ENCODE measurements around the gene CARD19. TPM values are rescaled to one million over a fixed set of nuclear protein-coding genes. Genes with fewer than 3 reads are reported as not detected.
A peak's percentile ranks its signal among the peaks of the same experiment; 100 is the strongest.

The CARD19 gene
- total RNA-seq, 1 donor from 2014 or later, result 24.5 TPM

DNA sequence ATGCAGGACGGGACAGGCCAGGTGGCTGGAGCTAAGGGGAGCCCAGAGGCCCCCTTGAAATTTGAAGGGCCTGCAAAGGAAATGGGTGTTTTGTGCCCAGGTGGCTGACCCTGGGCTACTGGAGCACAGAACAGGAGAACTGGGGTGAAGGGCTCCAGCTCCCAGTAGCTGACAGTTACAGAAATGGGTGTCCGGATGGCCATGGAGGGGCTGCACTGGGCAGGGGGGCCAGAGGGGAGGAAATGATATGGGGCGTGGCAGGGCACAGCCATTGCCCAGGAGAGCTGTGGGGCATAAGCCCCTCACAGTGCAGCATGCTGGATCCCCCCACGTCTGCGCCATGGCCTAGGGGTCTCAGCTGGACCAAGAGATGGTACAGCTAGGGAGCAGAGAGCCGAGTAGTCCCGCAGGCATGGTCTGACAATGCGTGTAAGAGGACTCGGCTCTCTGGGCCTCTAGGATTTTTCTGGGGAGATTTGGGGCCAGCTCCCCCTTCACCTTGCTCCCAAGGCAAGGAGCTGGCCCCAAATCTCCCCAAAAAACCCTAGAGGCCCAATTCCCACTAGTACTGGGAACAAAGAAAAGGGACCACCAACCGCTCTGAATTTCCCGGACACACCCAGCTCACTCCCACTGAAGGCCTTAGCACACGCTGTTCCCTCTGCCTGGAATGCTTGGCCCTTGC is 7.9 kb upstream of the CARD19 start:
- peaks cover 0 to 9% (median 6%) of the 10 kb centered on the region in 3 donors for H3K4me1 ChIP-seq (ENCODE audit: control insufficient read depth in 3 of 3, insufficient read depth in 3 of 3, low read length in 3 of 3)
- no peak overlapping the region for H3K4me3 ChIP-seq (ENCODE audit: low read length in 3 of 3)
- H3K27ac ChIP-seq (ENCODE audit: low read depth, low read length), result no peak overlapping the region
- H3K27me3 ChIP-seq (ENCODE audit: control insufficient read depth in 3 of 3, insufficient read depth in 3 of 3, low read length in 3 of 3), result no peaks in the 10 kb centered on the region
- H3K9ac ChIP-seq (ENCODE audit: low read depth in 1 of 3, low read length in 3 of 3), result no peak overlapping the region
- no peaks in the 10 kb centered on the region for H3K36me3 ChIP-seq (ENCODE audit: control insufficient read depth in 3 of 3, insufficient read depth in 3 of 3, low read length in 3 of 3)
- no peaks in the 10 kb centered on the region for H3K9me3 ChIP-seq (ENCODE audit: control insufficient read depth in 3 of 3, low read length in 3 of 3)

DNA sequence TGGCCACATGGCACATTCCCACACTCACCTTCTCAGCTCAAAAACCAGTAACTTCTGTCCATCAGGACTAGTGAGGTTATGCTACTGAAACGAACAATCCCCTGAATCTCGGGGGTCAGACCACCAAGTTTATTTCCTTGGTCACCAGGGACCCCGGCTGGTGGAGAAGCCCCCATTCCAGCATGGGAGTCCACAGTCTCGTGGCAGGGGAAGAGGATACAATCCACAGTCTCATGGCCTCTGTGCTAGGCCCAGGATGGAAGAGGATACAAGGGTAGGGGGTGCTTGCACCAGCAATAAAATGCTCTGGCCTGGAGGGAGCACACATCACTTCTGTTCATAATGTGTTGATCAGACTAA is 7.4 kb upstream of the CARD19 start:
- H3K27ac ChIP-seq (ENCODE audit: low read depth, low read length), result no peak overlapping the region
- H3K27me3 ChIP-seq (ENCODE audit: control insufficient read depth in 3 of 3, insufficient read depth in 3 of 3, low read length in 3 of 3), result no peaks in the 10 kb centered on the region
- peaks cover 3 to 11% (median 8%) of the 10 kb centered on the region in 3 donors for H3K4me1 ChIP-seq (ENCODE audit: control insufficient read depth in 3 of 3, insufficient read depth in 3 of 3, low read length in 3 of 3)
- H3K36me3 ChIP-seq (ENCODE audit: control insufficient read depth in 3 of 3, insufficient read depth in 3 of 3, low read length in 3 of 3), result no peaks in the 10 kb centered on the region
- H3K4me3 ChIP-seq (ENCODE audit: low read length in 3 of 3), result no peak overlapping the region
- no peaks in the 10 kb centered on the region for H3K9me3 ChIP-seq (ENCODE audit: control insufficient read depth in 3 of 3, low read length in 3 of 3)
- H3K9ac ChIP-seq (ENCODE audit: low read depth in 1 of 3, low read length in 3 of 3), result no peak overlapping the region

DNA sequence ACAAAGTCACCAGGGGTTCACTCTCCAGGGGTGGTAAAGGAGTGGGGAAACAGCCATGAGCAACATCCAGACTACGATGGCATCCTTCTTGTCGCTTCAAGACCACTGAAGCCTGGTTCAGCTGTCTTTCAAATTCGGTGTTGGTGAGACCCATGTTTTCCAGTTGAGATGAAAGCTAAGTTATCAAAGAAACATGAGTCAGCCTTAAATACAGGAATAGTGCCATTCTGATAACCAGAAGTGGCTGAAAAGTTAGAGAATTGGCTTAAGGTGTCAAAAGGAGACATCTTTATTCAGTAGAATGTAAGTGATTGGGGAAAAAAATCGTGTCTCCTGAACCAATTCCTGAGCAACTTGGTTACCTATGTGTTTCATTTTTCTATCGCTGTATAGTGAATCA is 7.0 kb upstream of the CARD19 start:
- no peak overlapping the region for H3K27ac ChIP-seq (ENCODE audit: low read depth, low read length)
- H3K27me3 ChIP-seq (ENCODE audit: control insufficient read depth in 3 of 3, insufficient read depth in 3 of 3, low read length in 3 of 3), result no peaks in the 10 kb centered on the region
- H3K4me1 ChIP-seq (ENCODE audit: control insufficient read depth in 3 of 3, insufficient read depth in 3 of 3, low read length in 3 of 3), result peaks cover 6 to 15% (median 12%) of the 10 kb centered on the region in 3 donors
- H3K36me3 ChIP-seq (ENCODE audit: control insufficient read depth in 3 of 3, insufficient read depth in 3 of 3, low read length in 3 of 3), result no peaks in the 10 kb centered on the region
- H3K4me3 ChIP-seq (ENCODE audit: low read length in 3 of 3), result no peak overlapping the region
- no peaks in the 10 kb centered on the region for H3K9me3 ChIP-seq (ENCODE audit: control insufficient read depth in 3 of 3, low read length in 3 of 3)
- H3K9ac ChIP-seq (ENCODE audit: low read depth in 1 of 3, low read length in 3 of 3), result no peak overlapping the region

DNA sequence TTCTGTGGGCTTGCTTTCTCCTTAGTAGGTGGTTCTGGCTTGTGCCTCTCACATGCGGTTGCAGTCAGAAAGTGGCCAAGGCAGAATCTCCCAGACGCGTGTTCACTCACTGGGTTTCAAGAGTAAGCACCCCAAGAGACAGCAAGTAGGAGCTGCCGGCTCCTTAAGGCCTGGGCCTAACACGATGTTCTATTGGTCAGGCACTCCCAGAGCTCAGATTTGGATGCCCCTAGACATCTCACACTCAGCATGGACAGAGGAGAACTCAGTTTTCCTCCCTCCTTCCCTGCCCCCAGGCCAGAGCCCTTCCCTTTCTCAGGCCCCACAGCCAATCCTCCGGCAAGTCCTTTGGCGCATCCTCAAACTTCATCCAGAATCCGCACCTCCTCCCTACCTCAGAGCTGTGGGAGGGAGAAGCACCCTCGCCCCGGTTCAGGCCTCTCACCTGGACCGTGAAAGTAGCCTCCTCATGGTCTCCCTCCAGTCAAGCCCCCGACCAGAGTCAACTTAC is 6.5 kb upstream of the CARD19 start:
- no peak overlapping the region for H3K27ac ChIP-seq (ENCODE audit: low read depth, low read length)
- H3K4me1 ChIP-seq (ENCODE audit: control insufficient read depth in 3 of 3, insufficient read depth in 3 of 3, low read length in 3 of 3), result peaks cover 11 to 20% (median 17%) of the 10 kb centered on the region in 3 donors
- no peak overlapping the region for H3K9ac ChIP-seq (ENCODE audit: low read depth in 1 of 3, low read length in 3 of 3)
- H3K9me3 ChIP-seq (ENCODE audit: control insufficient read depth in 3 of 3, low read length in 3 of 3), result no peaks in the 10 kb centered on the region
- H3K4me3 ChIP-seq (ENCODE audit: low read length in 3 of 3), result no peak overlapping the region
- H3K27me3 ChIP-seq (ENCODE audit: control insufficient read depth in 3 of 3, insufficient read depth in 3 of 3, low read length in 3 of 3), result no peaks in the 10 kb centered on the region
- no peaks in the 10 kb centered on the region for H3K36me3 ChIP-seq (ENCODE audit: control insufficient read depth in 3 of 3, insufficient read depth in 3 of 3, low read length in 3 of 3)

DNA sequence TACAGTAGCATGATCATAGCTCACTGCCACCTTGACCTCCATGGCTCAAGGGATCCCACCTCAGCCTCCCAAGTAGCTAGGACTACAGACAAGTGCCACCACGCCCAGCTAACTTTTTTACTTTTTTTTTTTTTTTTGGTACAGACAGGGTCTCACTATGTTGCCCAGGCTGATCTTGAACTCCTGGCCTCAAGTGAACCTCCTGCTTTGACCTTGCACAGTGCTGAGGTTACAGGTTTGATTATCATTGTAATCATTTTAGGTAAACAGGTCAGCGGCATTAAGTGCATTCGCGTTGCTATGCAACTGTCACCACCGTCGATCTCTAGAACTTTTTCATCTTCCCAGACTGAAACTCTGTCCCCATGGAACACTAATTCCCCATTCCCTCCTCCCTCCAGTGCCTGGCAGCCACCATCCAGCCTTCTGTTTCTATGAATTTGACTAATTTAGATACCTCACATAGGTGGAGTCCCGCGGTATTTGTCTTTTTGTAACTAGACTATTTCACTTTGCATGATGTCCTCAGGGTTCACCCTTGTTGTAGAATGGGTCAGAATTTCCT is 5.8 kb upstream of the CARD19 start:
- Histone ChIP-seq H3K9me3 (ENCODE audit: control insufficient read depth in 3 of 3, low read length in 3 of 3) (no peaks in the 10 kb centered on the region), H3K4me1 (ENCODE audit: control insufficient read depth in 3 of 3, insufficient read depth in 3 of 3, low read length in 3 of 3) (peaks cover 16 to 27% (median 22%) of the 10 kb centered on the region in 3 donors), H3K27ac (ENCODE audit: low read depth, low read length) (no peak overlapping the region), H3K9ac (ENCODE audit: low read depth in 1 of 3, low read length in 3 of 3) (no peak overlapping the region), H3K27me3 (ENCODE audit: control insufficient read depth in 3 of 3, insufficient read depth in 3 of 3, low read length in 3 of 3) (no peaks in the 10 kb centered on the region), H3K4me3 (ENCODE audit: low read length in 3 of 3) (no peak overlapping the region), H3K36me3 (ENCODE audit: control insufficient read depth in 3 of 3, insufficient read depth in 3 of 3, low read length in 3 of 3) (no peaks in the 10 kb centered on the region)

DNA sequence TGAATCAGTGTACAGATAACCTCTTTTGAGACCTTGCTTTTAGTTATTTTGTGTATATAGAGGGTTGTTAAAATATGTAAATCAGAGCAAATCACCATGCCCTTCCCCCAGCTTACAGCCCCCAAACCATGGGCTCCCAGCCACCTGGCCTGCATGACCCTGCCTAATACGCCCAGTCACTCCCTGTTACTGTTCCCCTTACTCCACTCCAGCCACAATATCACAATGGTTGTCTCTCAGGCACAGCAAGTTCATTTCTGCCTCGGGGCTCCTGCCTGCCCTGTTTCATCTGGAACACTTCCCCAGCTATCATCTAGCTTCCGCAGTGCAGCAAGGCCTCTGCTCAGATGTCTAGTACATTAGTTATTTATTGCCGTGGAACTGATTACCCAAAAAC is 5.0 kb upstream of the CARD19 start:
- Histone ChIP-seq H3K4me3 (ENCODE audit: low read length in 3 of 3) (no peak overlapping the region), H3K27ac (ENCODE audit: low read depth, low read length) (no peak overlapping the region), H3K36me3 (ENCODE audit: control insufficient read depth in 3 of 3, insufficient read depth in 3 of 3, low read length in 3 of 3) (no peaks in the 10 kb centered on the region), H3K9ac (ENCODE audit: low read depth in 1 of 3, low read length in 3 of 3) (no peak overlapping the region), H3K9me3 (ENCODE audit: control insufficient read depth in 3 of 3, low read length in 3 of 3) (no peaks in the 10 kb centered on the region), H3K27me3 (ENCODE audit: control insufficient read depth in 3 of 3, insufficient read depth in 3 of 3, low read length in 3 of 3) (no peaks in the 10 kb centered on the region), H3K4me1 (ENCODE audit: control insufficient read depth in 3 of 3, insufficient read depth in 3 of 3, low read length in 3 of 3) (peaks cover 16 to 29% (median 22%) of the 10 kb centered on the region in 3 donors)

DNA sequence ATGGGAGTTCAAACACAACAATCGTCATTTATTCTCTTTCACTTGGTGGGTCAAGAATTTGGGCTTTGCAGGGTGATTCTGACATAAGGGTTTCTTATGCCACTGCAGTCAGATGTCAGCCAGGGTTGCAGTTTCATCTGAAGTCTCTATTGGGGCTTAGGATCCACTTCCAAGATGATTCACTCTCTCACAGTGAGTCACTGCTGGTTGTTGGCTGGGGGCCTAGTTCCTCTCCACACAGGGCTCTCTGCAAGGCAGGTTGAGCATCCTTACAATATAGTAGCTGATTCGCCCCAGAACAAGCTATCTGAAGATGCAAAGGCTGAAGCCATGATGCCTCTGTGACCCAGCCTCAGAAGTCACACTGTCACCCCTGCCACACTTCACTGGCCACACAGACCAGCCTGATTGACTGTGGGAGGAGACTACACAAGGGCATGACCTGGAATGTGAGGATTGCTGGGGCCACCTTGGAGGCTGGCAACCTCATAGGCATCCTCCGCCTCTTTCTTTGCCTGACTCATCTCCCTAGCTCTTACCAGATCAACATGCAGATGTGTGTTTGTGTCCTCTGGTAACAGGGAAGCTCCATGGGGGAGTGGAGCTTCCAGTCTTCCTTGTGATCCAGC is 4.5 kb upstream of the CARD19 start:
- H3K4me1 ChIP-seq (ENCODE audit: control insufficient read depth in 3 of 3, insufficient read depth in 3 of 3, low read length in 3 of 3), result peaks cover 16 to 31% (median 23%) of the 10 kb centered on the region in 3 donors
- H3K27me3 ChIP-seq (ENCODE audit: control insufficient read depth in 3 of 3, insufficient read depth in 3 of 3, low read length in 3 of 3), result no peaks in the 10 kb centered on the region
- H3K27ac ChIP-seq (ENCODE audit: low read depth, low read length), result no peak overlapping the region
- no peak overlapping the region for H3K4me3 ChIP-seq (ENCODE audit: low read length in 3 of 3)
- H3K9ac ChIP-seq (ENCODE audit: low read depth in 1 of 3, low read length in 3 of 3), result no peak overlapping the region
- H3K9me3 ChIP-seq (ENCODE audit: control insufficient read depth in 3 of 3, low read length in 3 of 3), result no peaks in the 10 kb centered on the region
- no peaks in the 10 kb centered on the region for H3K36me3 ChIP-seq (ENCODE audit: control insufficient read depth in 3 of 3, insufficient read depth in 3 of 3, low read length in 3 of 3)

DNA sequence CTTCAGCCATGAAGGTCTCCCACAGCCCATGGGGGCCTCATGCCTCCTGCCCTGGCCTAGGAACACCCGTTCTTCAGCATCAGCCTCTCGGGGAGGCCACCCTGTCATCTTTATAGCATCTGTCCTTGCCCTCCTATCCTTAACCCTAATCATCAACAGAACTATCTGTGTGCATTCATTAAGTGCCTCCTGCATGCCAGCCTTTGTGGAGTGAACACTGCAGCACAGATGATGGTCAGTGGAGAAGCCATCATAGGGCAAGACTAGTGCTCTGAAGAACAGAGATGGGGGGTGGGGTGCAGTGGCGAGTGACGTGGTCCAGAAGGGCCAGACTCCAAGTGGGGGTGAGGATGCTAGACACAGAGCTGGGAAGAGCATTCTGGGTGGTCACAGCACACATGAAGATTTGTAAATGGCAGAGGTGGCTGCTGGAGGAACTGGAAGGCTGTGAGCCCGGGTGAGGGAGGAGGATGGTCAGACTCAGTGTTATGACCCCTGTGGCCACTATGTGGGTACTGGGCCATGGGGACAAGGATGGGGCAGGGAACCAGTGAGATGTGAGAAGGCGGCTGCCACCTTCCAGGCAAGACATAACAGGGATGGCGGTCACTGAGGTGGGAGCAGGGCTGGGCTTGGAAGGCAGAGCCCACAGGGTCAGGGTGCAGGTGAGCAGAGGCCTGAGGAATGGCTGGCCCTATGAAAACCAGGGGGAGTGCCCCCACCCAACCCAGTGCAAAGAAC is 3.6 kb upstream of the CARD19 start:
- Histone ChIP-seq H3K27me3 (ENCODE audit: control insufficient read depth in 3 of 3, insufficient read depth in 3 of 3, low read length in 3 of 3) (no peaks in the 10 kb centered on the region), H3K9me3 (ENCODE audit: control insufficient read depth in 3 of 3, low read length in 3 of 3) (no peaks in the 10 kb centered on the region), H3K27ac (ENCODE audit: low read depth, low read length) (peak overlapping the region; percentile 62), H3K9ac (ENCODE audit: low read depth in 1 of 3, low read length in 3 of 3) (no peak overlapping the region), H3K36me3 (ENCODE audit: control insufficient read depth in 3 of 3, insufficient read depth in 3 of 3, low read length in 3 of 3) (no peaks in the 10 kb centered on the region), H3K4me3 (ENCODE audit: low read length in 3 of 3) (no peak overlapping the region), H3K4me1 (ENCODE audit: control insufficient read depth in 3 of 3, insufficient read depth in 3 of 3, low read length in 3 of 3) (peaks cover 25 to 39% (median 31%) of the 10 kb centered on the region in 3 donors)

DNA sequence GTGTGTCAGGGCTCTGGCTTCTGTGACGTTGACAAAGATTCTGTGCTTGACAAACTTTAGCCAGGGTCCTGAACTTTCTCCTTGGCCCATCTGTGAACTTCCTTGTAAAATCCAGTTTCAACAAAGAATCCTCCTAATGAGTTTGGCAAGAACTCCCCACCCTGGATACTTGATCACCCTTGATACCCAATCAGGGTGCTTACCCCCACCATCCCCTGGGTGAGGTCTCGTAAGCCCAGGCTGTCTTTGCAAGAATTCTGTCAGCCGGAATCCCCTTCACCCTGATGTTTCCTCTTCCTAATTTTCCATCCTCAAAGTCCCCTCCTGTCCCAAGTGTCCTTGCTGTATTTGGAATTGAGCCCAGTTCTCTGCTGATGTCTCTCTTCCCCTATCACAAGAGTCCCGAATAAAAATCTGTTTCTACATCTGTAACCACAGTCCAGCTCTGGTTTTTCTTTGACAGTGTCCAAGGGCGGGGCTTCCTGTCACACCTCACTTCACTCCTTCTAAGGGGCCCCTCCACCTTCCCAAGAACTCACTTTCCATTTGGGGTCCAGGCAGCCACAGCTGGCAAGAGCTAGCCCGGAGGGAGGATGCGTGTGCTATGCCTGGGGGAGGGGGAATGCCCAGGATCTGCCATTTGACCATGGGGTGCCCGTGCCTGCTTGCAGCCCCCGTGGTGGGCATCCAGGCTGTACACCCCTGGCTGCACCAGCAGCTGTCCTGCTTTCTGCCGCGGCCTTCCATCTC is 2.7 kb upstream of the CARD19 start:
- no peaks in the 10 kb centered on the region for H3K9me3 ChIP-seq (ENCODE audit: control insufficient read depth in 3 of 3, low read length in 3 of 3)
- no peaks in the 10 kb centered on the region for H3K27me3 ChIP-seq (ENCODE audit: control insufficient read depth in 3 of 3, insufficient read depth in 3 of 3, low read length in 3 of 3)
- no peaks in the 10 kb centered on the region for H3K36me3 ChIP-seq (ENCODE audit: control insufficient read depth in 3 of 3, insufficient read depth in 3 of 3, low read length in 3 of 3)
- H3K4me1 ChIP-seq (ENCODE audit: control insufficient read depth in 3 of 3, insufficient read depth in 3 of 3, low read length in 3 of 3), result peaks cover 33 to 48% (median 40%) of the 10 kb centered on the region in 3 donors
- H3K27ac ChIP-seq (ENCODE audit: low read depth, low read length), result peak overlapping the region; percentile 62
- peak overlapping the region in 2 of 3 donors; percentile 38 to 40 for H3K9ac ChIP-seq (ENCODE audit: low read depth in 1 of 3, low read length in 3 of 3)
- H3K4me3 ChIP-seq (ENCODE audit: low read length in 3 of 3), result no peak overlapping the region
